ENCODE data around the gene ZCCHC13. TPM values are rescaled to one million over a fixed set of nuclear protein-coding genes. Genes with fewer than 3 reads are reported as not detected.
"Not testable (repeated sequence)": the region's sequence is repeated elsewhere in the genome, so short reads cannot be mapped to it uniquely, and the experiment has no call there.

ZCCHC13 gene
- total RNA-seq, 2 experiments from 2014 or later, result not detected

DNA sequence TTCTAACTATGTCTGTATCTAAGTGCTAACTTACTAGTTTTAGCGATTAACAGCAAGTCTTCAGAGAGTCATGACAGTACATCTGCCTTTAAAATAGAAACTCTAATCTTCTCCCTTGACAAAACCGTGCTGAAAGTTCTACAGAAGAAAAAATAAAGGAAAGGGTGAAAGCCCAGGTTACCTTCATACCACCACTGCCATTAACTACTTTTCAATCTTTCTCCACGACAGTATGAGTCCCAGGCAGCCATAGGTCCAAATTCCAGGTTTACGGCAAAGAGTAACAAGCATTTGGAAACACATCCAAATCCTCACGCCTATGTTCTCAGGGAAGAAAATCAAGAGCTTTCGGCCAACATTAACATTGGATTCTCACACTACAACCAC lies 12.4 kb upstream of the ZCCHC13 start:
- DNase-seq, result no peak
- ChIA-PET CTCF (no interaction called here), POLR2A (interaction anchor here (1.1 to 1.2 kb wide), 2 partner anchors 9 to 243 kb away, joined by 4 read pairs; no protein-coding TSS in a partner anchor)
- H3K27me3 Mint-ChIP-seq, result no peaks in the 10 kb centered on the region
- H3K4me1 Mint-ChIP-seq (ENCODE audit: low read depth), result peaks cover 21% of the 10 kb centered on the region
- peak overlapping the region; percentile 99 for H3K27ac Mint-ChIP-seq
- H3K9me3 Mint-ChIP-seq, result no peaks in the 10 kb centered on the region
- peaks cover 13% of the 10 kb centered on the region for H3K36me3 Mint-ChIP-seq
- peak overlapping the region; percentile 96 for H3K4me3 Mint-ChIP-seq
- intact Hi-C loops (cut with micrococcal nuclease), result loop anchor here (2.0 to 10.0 kb wide), 4 partner anchors 73 to 1853 kb away; no protein-coding TSS in a partner anchor

DNA sequence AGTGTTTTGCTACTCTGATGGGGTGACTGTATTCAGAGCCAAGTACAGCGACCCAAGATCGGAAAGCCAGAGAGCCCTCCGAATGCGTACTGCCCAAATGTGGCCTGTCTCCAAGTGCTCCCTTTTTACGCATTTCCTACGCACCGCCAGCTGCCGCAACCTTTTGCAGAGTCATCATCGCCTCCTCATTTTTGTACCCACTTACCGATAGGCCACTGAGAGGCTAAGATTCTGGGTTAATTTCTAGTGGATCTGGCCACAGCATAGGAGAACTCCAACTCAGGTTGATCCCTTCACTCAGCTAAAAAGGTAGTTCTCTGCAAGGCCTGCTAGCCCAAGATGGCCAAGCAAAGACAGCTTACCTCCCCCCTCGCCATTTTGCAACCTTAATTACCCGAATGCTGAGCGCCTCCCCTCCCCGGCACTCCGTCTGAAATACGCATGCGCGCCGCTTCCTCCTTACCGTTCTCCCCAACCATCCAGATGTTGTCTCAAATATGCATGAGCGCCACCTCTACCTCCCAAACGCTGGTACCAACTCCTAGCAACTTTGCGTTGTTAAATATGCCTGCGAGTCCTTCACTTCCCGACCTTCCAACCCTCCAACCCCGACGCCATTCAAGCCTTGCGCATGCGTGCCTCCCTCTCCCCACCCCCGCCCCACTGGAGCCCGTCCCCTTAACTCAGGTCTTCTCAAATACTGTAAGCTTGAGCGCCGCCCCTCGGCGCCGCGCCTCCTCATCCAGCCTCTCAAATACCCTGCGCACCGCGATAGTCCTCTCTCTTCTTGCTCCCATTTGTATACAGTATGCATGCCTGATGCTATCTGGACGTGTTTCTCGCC lies 11.8 kb upstream of the ZCCHC13 start:
- DNase-seq, result peak; percentile 88
- Mint-ChIP-seq H3K9me3 (no peaks in the 10 kb centered on the region), H3K4me1 (ENCODE audit: low read depth) (peaks cover 21% of the 10 kb centered on the region), H3K36me3 (peaks cover 13% of the 10 kb centered on the region), H3K27me3 (no peaks in the 10 kb centered on the region), H3K4me3 (peak overlapping the region; percentile 96), H3K27ac (peak overlapping the region; percentile 99)
- POLR2A ChIA-PET, result interaction anchor here (1.1 to 1.2 kb wide), 2 partner anchors 9 to 242 kb away, joined by 4 read pairs; no protein-coding TSS in a partner anchor
- intact Hi-C loops (cut with micrococcal nuclease), result loop anchor here (1.0 to 10.0 kb wide), 7 partner anchors 73 to 1853 kb away; partner anchors contain the start of gene CHIC1
- CTCF ChIA-PET, result no interaction called here

DNA sequence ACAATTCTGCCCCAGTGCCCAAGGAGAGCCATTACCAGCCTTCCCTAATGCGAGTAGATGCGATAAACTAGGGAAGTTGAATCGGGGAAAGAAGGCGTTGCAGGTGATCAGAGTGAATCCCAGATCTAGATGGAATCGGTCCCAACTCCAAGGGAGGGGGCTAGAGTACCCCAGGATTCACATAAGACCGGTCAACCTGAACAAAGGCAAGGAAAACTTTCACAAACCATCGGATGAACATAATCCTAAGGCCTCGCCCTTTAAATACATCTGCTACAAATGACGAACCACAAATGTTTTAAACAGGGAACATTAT lies 11.2 kb upstream of the ZCCHC13 start:
- H3K27me3 Mint-ChIP-seq, result no peaks in the 10 kb centered on the region
- CTCF ChIA-PET, result no interaction called here
- peak overlapping the region; percentile 99 for H3K27ac Mint-ChIP-seq
- intact Hi-C loops (cut with micrococcal nuclease), result loop anchor here (1.0 to 10.0 kb wide), 7 partner anchors 159 to 1852 kb away; partner anchors contain the start of genes CHIC1 and RLIM
- H3K4me3 Mint-ChIP-seq, result peak overlapping the region; percentile 96
- H3K36me3 Mint-ChIP-seq, result peaks cover 13% of the 10 kb centered on the region
- no peak for DNase-seq
- peaks cover 22% of the 10 kb centered on the region for H3K4me1 Mint-ChIP-seq (ENCODE audit: low read depth)
- no peaks in the 10 kb centered on the region for H3K9me3 Mint-ChIP-seq
- POLR2A ChIA-PET, result interaction anchor here (1.1 kb wide), 1 partner anchor 10 kb away, joined by 4 read pairs; no protein-coding TSS in a partner anchor

DNA sequence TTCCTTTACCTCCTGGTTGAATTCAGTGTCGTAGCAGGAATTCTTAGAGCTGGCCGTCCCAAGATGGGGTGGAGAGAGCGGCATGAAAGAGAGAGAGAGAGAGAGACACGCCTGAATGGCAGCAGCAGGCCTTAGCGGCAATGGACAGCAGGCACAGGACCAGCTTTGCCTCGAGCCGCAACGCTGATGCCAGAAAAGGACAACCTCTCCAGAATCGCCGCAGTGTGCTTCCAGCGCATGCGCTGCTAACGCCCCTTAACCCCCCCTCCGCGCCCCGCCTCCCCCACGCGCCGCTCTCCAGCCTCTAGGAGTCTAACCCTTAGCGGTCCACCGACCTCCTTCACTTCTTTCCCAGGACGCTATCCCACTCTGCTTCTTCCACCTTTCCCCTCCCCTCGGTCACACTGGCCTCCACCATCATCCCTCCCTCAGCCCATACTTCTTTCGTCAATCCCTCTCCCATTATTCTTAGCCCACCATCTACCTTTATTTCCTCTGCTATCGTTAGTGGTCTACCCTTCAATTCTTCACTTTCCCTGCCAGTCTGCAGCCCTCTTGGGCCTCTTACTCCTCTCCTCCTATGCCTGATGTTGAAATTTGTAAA lies 10.5 kb upstream of the ZCCHC13 start:
- ChIA-PET CTCF (interaction anchor here (0.7 kb wide), 1 partner anchor 1855 kb away, joined by 3 read pairs; no protein-coding TSS in a partner anchor), POLR2A (no interaction called here)
- peak overlapping the region; percentile 96 for H3K4me3 Mint-ChIP-seq
- peaks cover 21% of the 10 kb centered on the region for H3K4me1 Mint-ChIP-seq (ENCODE audit: low read depth)
- H3K27ac Mint-ChIP-seq, result peak overlapping the region; percentile 79
- no peaks in the 10 kb centered on the region for H3K9me3 Mint-ChIP-seq
- peaks cover 13% of the 10 kb centered on the region for H3K36me3 Mint-ChIP-seq
- intact Hi-C loops (cut with micrococcal nuclease), result loop anchor here (1.0 to 10.0 kb wide), 6 partner anchors 241 to 1851 kb away; partner anchors contain the start of genes CHIC1 and RLIM
- H3K27me3 Mint-ChIP-seq, result no peaks in the 10 kb centered on the region
- peak; percentile 79 for DNase-seq

DNA sequence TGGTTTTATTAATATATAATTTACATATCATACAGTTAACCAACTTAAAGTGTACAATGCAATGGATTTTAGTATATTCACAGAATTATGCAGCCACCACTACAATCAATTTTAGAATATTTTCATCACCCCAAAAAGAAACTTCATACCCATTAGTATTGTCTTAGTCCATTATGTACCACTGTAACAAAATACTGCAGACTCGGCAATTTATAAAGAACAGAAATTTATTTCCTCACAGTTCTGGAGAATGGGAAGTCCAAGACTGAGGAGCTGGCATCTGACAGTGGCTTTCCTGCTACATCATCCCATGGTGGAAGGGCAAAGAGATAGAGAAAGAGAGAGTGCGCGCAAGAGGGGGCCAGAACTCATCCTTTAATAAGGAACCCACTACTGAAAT lies 8.9 kb upstream of the ZCCHC13 start:
- CTCF ChIA-PET, result no interaction called here
- no peak overlapping the region for H3K27ac Mint-ChIP-seq
- intact Hi-C loops (cut with micrococcal nuclease), result loop anchor here (10.0 kb wide), 2 partner anchors 1670 to 1850 kb away; no protein-coding TSS in a partner anchor
- POLR2A ChIA-PET, result no interaction called here
- H3K4me3 Mint-ChIP-seq, result no peak overlapping the region
- H3K4me1 Mint-ChIP-seq (ENCODE audit: low read depth), result peaks cover 9% of the 10 kb centered on the region
- H3K36me3 Mint-ChIP-seq, result peaks cover 10% of the 10 kb centered on the region
- no peaks in the 10 kb centered on the region for H3K9me3 Mint-ChIP-seq
- no peaks in the 10 kb centered on the region for H3K27me3 Mint-ChIP-seq
- DNase-seq, result no peak

DNA sequence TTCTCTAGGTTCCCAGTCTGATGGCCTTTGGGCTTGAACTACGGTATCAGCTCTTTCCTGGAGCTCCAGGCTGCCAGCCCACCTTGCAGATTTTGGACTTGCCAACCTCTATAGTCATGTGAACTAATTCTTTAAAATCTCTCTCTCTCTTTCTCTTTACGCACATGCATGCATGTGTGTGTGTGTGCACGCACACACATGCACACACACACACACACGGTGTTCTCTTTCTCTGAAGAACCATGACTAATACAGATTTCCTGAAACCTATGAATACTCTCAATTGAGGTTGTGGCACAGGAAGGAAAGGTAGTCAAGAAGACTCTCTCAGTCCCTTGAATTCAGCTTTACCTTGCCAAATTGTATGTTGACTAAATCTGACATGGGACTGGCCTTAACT lies 6.2 kb upstream of the ZCCHC13 start:
- Mint-ChIP-seq H3K27me3 (no peaks in the 10 kb centered on the region), H3K4me1 (ENCODE audit: low read depth) (peaks cover 9% of the 10 kb centered on the region), H3K9me3 (no peaks in the 10 kb centered on the region), H3K27ac (peak overlapping the region; percentile 38), H3K36me3 (no peaks in the 10 kb centered on the region), H3K4me3 (no peak overlapping the region)
- CTCF ChIA-PET, result no interaction called here
- POLR2A ChIA-PET, result no interaction called here
- DNase-seq, result peak; percentile 31
- intact Hi-C loops (cut with micrococcal nuclease), result loop anchor here (10.0 kb wide), 2 partner anchors 1673 to 1847 kb away; no protein-coding TSS in a partner anchor

DNA sequence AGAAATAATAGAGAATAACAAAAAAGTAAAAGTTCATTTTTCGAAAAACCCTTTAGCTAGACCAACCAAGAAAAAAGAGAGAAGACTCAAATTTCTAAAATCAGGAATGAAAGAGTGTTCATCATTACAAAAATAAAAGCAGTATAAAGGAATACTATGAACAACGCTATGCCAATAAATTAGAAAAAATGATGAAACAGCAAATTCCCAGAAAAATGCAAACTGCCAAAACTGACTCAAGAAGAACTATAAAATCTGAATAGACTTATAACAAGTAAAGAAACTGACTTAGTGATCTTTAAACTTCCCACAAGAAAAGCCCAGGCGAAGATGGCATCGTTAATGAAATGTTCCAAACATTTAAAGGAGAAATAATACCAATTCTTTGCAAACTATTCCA lies 3.1 kb upstream of the ZCCHC13 start:
- intact Hi-C loops (cut with micrococcal nuclease), result no loop called here
- Mint-ChIP-seq H3K9me3 (no peaks in the 10 kb centered on the region), H3K4me1 (ENCODE audit: low read depth) (peaks cover 7% of the 10 kb centered on the region), H3K4me3 (no peak overlapping the region), H3K27me3 (no peaks in the 10 kb centered on the region), H3K36me3 (no peaks in the 10 kb centered on the region), H3K27ac (no peak overlapping the region)
- DNase-seq, result no peak
- ChIA-PET CTCF (no interaction called here), POLR2A (no interaction called here)

DNA sequence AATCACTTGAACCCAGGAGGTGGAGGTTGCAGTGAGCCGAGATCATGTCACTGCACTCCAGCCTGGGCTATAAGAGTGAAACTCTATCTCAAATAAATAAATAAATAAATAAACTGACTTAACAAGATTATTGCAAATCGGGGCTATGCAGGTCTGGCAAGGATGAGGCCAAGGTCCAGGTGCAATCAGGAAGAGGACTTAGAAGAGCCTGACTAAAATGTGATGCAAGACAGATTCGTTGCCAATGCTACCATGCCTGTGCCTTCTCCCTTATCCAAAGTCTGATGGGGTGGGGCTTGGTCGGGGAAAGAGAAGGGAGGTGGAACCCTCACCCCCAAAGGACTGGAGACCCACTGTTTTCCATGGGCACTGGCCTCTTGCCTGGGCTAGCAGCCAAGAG lies 14.7 kb downstream of the ZCCHC13 start:
- H3K9me3 Mint-ChIP-seq, result no peaks in the 10 kb centered on the region
- H3K27me3 Mint-ChIP-seq, result no peaks in the 10 kb centered on the region

DNA sequence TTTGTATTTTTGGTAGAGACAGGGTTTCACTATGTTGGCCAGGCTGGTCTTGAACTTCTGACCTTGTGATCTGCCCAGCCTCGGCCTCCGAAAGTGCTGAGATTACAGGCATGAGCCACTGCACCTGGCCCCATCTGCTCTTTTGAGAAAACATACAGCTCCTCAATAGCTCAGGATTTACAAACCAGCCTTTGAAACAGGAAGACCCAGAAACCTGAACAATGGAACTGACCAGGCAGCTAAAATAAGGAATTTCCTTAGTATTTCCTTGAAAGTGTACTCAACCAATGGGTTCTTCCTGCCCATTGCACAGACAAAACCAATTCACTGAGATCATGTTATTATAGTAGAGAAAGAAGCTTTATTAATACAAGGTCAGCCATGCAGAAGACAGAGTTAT lies 15.3 kb downstream of the ZCCHC13 start:
- H3K27ac Mint-ChIP-seq; intact Hi-C loops (cut with micrococcal nuclease); DNase-seq; H3K27me3 Mint-ChIP-seq; H3K9me3 Mint-ChIP-seq; H3K36me3 Mint-ChIP-seq; H3K4me3 Mint-ChIP-seq; H3K4me1 Mint-ChIP-seq (ENCODE audit: low read depth); POLR2A ChIA-PET; CTCF ChIA-PET: not testable (repeated sequence)

More for the DNA sequence above, 14.7 kb downstream of the ZCCHC13 start:
- intact Hi-C loops (cut with micrococcal nuclease), result no loop called here
- ChIA-PET POLR2A (no interaction called here), CTCF (interaction anchor here (0.6 kb wide), 1 partner anchor 54 kb away, joined by 3 read pairs; no protein-coding TSS in a partner anchor)
- Mint-ChIP-seq H3K36me3 (no peaks in the 10 kb centered on the region), H3K4me1 (ENCODE audit: low read depth) (no peaks in the 10 kb centered on the region), H3K27ac (no peak overlapping the region), H3K4me3 (no peak overlapping the region)
- no peak for DNase-seq

DNA sequence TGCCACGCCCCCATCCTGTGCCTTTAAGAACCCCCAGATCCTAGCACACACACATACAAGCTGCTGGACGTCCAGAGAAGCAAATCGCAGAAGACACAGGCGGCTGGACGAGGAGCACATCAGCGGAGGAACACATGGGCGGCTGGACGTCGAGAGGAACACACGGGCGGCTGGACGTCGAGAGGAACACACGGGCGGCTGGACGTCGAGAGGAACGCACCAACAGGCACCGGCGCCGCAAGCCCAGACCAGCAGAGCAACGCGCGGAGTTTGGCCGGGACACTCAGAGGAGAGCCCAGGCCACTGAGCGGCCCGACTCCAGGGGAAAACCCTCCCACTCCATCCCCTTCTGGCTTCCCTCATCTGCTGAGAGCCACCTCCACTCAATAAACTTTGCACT lies 17.2 kb downstream of the ZCCHC13 start:
- DNase-seq, result no peak
- no peaks in the 10 kb centered on the region for H3K4me1 Mint-ChIP-seq (ENCODE audit: low read depth)
- H3K9me3 Mint-ChIP-seq, result no peaks in the 10 kb centered on the region
- H3K4me3 Mint-ChIP-seq, result no peak overlapping the region
- no peak overlapping the region for H3K27ac Mint-ChIP-seq
- no peaks in the 10 kb centered on the region for H3K27me3 Mint-ChIP-seq
- no peaks in the 10 kb centered on the region for H3K36me3 Mint-ChIP-seq
- POLR2A ChIA-PET, result no interaction called here
- intact Hi-C loops (cut with micrococcal nuclease), result no loop called here
- CTCF ChIA-PET, result no interaction called here

DNA sequence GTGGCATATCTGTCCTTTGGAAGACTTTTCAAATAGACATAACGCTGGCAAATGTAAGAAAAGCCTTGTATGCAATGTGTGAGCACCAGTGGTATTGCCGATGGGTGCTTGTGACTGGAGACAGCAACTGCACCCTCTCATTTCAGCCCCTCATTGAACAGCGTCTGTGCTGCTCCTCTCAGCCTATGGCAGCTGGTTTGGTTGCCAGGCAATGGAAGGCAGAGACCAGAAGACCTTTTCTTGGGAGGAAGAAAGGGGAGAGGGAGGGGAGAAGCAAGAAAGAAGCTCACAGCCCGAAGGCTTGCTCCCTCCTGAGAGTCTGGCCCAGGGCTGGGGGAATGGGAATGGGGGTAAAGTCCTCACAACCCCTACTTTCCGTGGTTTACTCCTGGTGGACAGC lies 20.2 kb downstream of the ZCCHC13 start:
- intact Hi-C loops (cut with micrococcal nuclease), result no loop called here
- POLR2A ChIA-PET, result no interaction called here
- H3K9me3 Mint-ChIP-seq, result no peaks in the 10 kb centered on the region
- H3K4me3 Mint-ChIP-seq, result no peak overlapping the region
- H3K27me3 Mint-ChIP-seq, result no peaks in the 10 kb centered on the region
- no peaks in the 10 kb centered on the region for H3K36me3 Mint-ChIP-seq
- no peak for DNase-seq
- no peaks in the 10 kb centered on the region for H3K4me1 Mint-ChIP-seq (ENCODE audit: low read depth)
- H3K27ac Mint-ChIP-seq, result no peak overlapping the region
- CTCF ChIA-PET, result no interaction called here

DNA sequence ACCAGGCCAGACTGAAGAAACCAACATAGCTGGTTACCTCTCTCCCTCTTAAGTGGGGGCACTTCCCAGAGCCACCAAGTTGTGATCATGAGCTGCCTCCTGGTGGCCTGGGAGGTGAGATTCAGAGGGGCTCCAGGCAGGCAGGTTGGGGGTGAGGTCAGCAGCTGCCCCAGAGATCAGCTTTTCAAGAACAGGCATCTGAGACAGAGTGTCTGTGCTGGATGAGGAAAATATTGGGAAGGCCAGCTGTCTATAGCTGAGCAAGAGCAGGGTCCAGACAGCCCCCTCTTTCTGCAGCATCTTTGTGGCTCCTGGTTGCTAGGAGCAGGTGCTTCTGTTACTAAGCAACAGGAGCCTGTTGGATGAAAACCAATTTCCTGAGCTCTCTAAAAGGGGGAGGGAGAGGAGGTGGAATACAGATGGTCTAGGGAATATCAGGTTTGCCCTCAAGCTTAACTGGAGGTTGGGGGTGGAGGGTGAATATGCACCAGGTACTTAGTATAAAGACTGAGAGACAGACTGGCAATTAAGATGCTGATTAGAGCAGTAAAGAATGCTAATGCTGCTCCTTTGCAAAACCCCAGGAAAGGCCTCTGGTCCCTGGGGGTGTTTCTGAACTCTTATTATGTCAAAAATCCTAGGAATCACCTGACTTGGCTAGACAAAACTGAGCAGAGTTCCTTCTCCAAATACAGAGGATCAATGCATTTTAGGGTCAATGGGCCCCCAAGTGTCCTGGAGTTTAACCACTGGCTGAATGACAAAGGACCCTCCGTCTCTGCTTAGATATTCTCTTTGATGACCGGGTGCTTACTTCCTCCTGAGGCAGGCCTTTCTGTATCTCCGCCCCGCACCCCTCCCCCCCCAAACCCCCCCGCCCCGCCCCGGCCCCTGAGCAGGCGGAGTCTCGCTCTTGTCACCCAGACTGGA lies 21.4 kb downstream of the ZCCHC13 start:
- intact Hi-C loops (cut with micrococcal nuclease), result no loop called here
- H3K4me1 Mint-ChIP-seq (ENCODE audit: low read depth), result no peaks in the 10 kb centered on the region
- no peaks in the 10 kb centered on the region for H3K36me3 Mint-ChIP-seq
- DNase-seq, result peak; percentile 11
- ChIA-PET POLR2A (interaction anchor here (0.6 kb wide), 1 partner anchor 46 kb away, joined by 4 read pairs; no protein-coding TSS in a partner anchor), CTCF (no interaction called here)
- H3K27ac Mint-ChIP-seq, result no peak overlapping the region
- no peak overlapping the region for H3K4me3 Mint-ChIP-seq
- no peaks in the 10 kb centered on the region for H3K9me3 Mint-ChIP-seq
- H3K27me3 Mint-ChIP-seq, result no peaks in the 10 kb centered on the region

Measured in activated CD4-positive, alpha-beta memory T cell treated with anti-CD3 and anti-CD28 coated beads for 36 hours (primary cell).